ENCODE data around the gene CD300C. TPM values are rescaled to one million over a fixed set of nuclear protein-coding genes. Genes with fewer than 3 reads are reported as not detected.
"Not testable (repeated sequence)": the region's sequence is repeated elsewhere in the genome, so short reads cannot be mapped to it uniquely, and the experiment has no call there.

CD300C gene
- 1 to 10 TPM in 1 of 2 donors, under 1 TPM in 1; 0.24 to 1.1 TPM for total RNA-seq
- long read RNA-seq: 0 reads

- DNase-seq: no peak
- intact Hi-C loops (cut with DNase I, micrococcal nuclease): no loop called here
These were observed at the start of gene CD300C for GRCh38 chr17:74545843-74546230. Gene CD300C (minus strand): TSS chr17:74546115. CDS start chr17:74545782, 333 bp downstream.

GRCh38 chr17:74595037-74595750 is 49.3 kb upstream of the CD300C start:
- intact Hi-C loops (cut with DNase I, micrococcal nuclease): no loop called here
- no peak for ATAC-seq

More at GRCh38 chr17:74545843-74546230, at the start of gene CD300C:
- peak; percentile 41 for ATAC-seq

GRCh38 chr17:74592087-74592990 is 46.4 kb upstream of the CD300C start, which contains the start of gene CD300LD:
Gene CD300LD (minus strand): TSS chr17:74592283. CDS start chr17:74592202, 81 bp downstream.
- DNase-seq (no peak), ATAC-seq (no peak)
- intact Hi-C loops (cut with DNase I, micrococcal nuclease): no loop called here

More at GRCh38 chr17:74595037-74595750, 49.3 kb upstream of the CD300C start:
- no peak for DNase-seq

- DNase-seq (no peak), ATAC-seq (no peak)
- intact Hi-C loops (cut with DNase I, micrococcal nuclease): no loop called here
These were observed 45.6 kb upstream of the CD300C start for GRCh38 chr17:74591503-74591902.

- no peak for ATAC-seq
- intact Hi-C loops (cut with DNase I, micrococcal nuclease): no loop called here
- DNase-seq: no peak
These were observed 39.8 kb upstream of the CD300C start for GRCh38 chr17:74585711-74586110.

GRCh38 chr17:74584292-74585060 is 38.6 kb upstream of the CD300C start:
- DNase-seq: no peak
- intact Hi-C loops (cut with DNase I, micrococcal nuclease): no loop called here
- ATAC-seq: peak; percentile 81

- DNase-seq (no peak), ATAC-seq (peak; percentile 30)
- intact Hi-C loops (cut with DNase I, micrococcal nuclease): no loop called here
These were observed 36.7 kb upstream of the CD300C start for GRCh38 chr17:74582633-74583032.

- intact Hi-C loops (cut with DNase I, micrococcal nuclease): no loop called here
- ATAC-seq (no peak), DNase-seq (no peak)
These were observed 34.0 kb upstream of the CD300C start for GRCh38 chr17:74579900-74580299.

- DNase-seq (no peak), ATAC-seq (no peak)
- intact Hi-C loops (cut with DNase I, micrococcal nuclease): no loop called here
These were observed 33.1 kb upstream of the CD300C start for GRCh38 chr17:74578979-74579378.

- ATAC-seq (peak; percentile 93), DNase-seq (peak; percentile 27 to 35)
- intact Hi-C loops (cut with DNase I, micrococcal nuclease): no loop called here
These were observed 28.7 kb upstream of the CD300C start for GRCh38 chr17:74574489-74575142.

GRCh38 chr17:74573635-74574034 is 27.7 kb upstream of the CD300C start:
- intact Hi-C loops (cut with DNase I, micrococcal nuclease); ATAC-seq; DNase-seq: not testable (repeated sequence)

- intact Hi-C loops (cut with DNase I, micrococcal nuclease): no loop called here
- DNase-seq (no peak), ATAC-seq (no peak)
These were observed 27.3 kb upstream of the CD300C start for GRCh38 chr17:74573169-74573568.

GRCh38 chr17:74571621-74572270 is 25.8 kb upstream of the CD300C start:
- DNase-seq (no peak), ATAC-seq (no peak)
- intact Hi-C loops (cut with DNase I, micrococcal nuclease): no loop called here

GRCh38 chr17:74569020-74570003 is 23.4 kb upstream of the CD300C start:
- ATAC-seq (no peak), DNase-seq (peak; percentile 25 to 45)
- intact Hi-C loops (cut with DNase I, micrococcal nuclease): no loop called here

GRCh38 chr17:74568106-74568873 is 22.4 kb upstream of the CD300C start:
- intact Hi-C loops (cut with DNase I, micrococcal nuclease): no loop called here
- no peak for ATAC-seq
- no peak for DNase-seq

GRCh38 chr17:74567397-74567796 is 21.5 kb upstream of the CD300C start, which contains the start of gene CD300H:
Gene CD300H (minus strand): TSS chr17:74567509.
- ATAC-seq: no peak
- intact Hi-C loops (cut with DNase I, micrococcal nuclease): no loop called here
- DNase-seq: no peak

Measured in left colon (tissue), 2 donors.